HCT116 (cell line): ENCODE data around the gene ENTHD1. TPM values are rescaled to one million over a fixed set of nuclear protein-coding genes. Genes with fewer than 3 reads are reported as not detected.

ENCODE experiments used
- ATAC-seq: fragments of 200-7000 bp; cut with Tn5 transposase; 2 replicates; pipeline ENCODE4 v1.9.1; 2020; ENCODE audit warnings: mild to moderate bottlenecking, moderate library complexity
- BruUV-seq: library from RNA; stranded (reverse); fragments of 400-500 nt; replicated peaks from 2 replicates; lab custom pipeline; 2021; lab: Mats Ljungman, UMichigan
- CTCF ChIA-PET: fragments of 300-600 bp; sonication (Branson Sonifier 250); formaldehyde crosslinking; loops from one replicate; lab custom pipeline; 2021; ENCODE audit warnings: antibody characterized with exemption; lab: Charles Lee
- POLR2A ChIA-PET: fragments of 300-600, 350-600 bp; sonication (Branson Sonifier 250); formaldehyde crosslinking; loops from one replicate; lab custom pipeline; 2021; ENCODE audit warnings: antibody characterized with exemption; lab: Charles Lee
- RAD21 ChIA-PET, 2 experiments: fragments of 300-600 bp; sonication (Branson Sonifier 250); formaldehyde crosslinking; loops; one replicate each; lab custom pipeline; 2023; ENCODE audit warnings: low total read pairs in 2 of 2; ENCODE audit not compliant: uncharacterized antibody in 2 of 2, unreplicated experiment in 2 of 2, low non-redundant PET in 1 of 2; lab: Charles Lee
- DNase-seq: peaks from one replicate; pipeline ENCODE4 v3.0.0-alpha.2; 2010; ENCODE audit warnings: low read depth, low spot score
- H2AFZ ChIP-seq: fragments of 200-600 bp; shearing (Covaris generic), sonication (generic); 2 replicates; pipeline ENCODE4 v1.6.1; 2017; ENCODE audit warnings: low read depth, mixed run types, mixed read lengths, antibody characterized with exemption, low read length; ENCODE audit not compliant: poor library complexity, severe bottlenecking
- H3K27ac ChIP-seq: 2 replicates; pipeline ENCODE4 v1.5.1; 2012; ENCODE audit warnings: low read depth, low read length
- H3K27me3 ChIP-seq: fragments of 200-600 bp; sonication (generic); 2 replicates; pipeline ENCODE4 v1.6.1; 2016; ENCODE audit warnings: mixed run types, low read length, mixed read lengths; ENCODE audit not compliant: insufficient read depth
- H3K36me3 ChIP-seq, 2 experiments: fragments of 200-500 bp in 1 of 2; fragments of 200-600 bp in 1 of 2; sonication (Bioruptor generic) in 1 of 2; sonication (generic) in 1 of 2; 2 replicates each; pipeline versions ENCODE4 v1.5.1 to v1.6.1; 2014 to 2016; ENCODE audit warnings: low read length in 2 of 2, inconsistent platforms in 1 of 2, mixed read lengths in 1 of 2, mixed run types in 1 of 2; ENCODE audit not compliant: insufficient read depth in 2 of 2, control insufficient read depth in 1 of 2
- H3K4me1 ChIP-seq, 2 experiments: fragments of 200-600 bp in 1 of 2; sonication (generic) in 1 of 2; 2 replicates each; pipeline versions ENCODE4 v1.5.1 to v1.6.1; 2012 to 2017; ENCODE audit warnings: low read length in 2 of 2, inconsistent platforms in 1 of 2, mild to moderate bottlenecking in 1 of 2, mixed read lengths in 1 of 2, mixed run types in 1 of 2, moderate library complexity in 1 of 2; ENCODE audit not compliant: insufficient read depth in 2 of 2, control insufficient read depth in 1 of 2
- H3K4me2 ChIP-seq: fragments of 200-600 bp; sonication (generic); 2 replicates; pipeline ENCODE4 v1.6.1; 2017; ENCODE audit warnings: mixed run types, low read length, mixed read lengths
- H3K4me3 ChIP-seq, 2 experiments: fragments of 200-600 bp in 1 of 2; sonication (generic) in 1 of 2; replicated peaks in 1 of 2; 2 replicates each; pipeline ENCODE4 v1.5.1; 2011 to 2016; ENCODE audit warnings: low read length in 2 of 2, control low read depth in 1 of 2, low read depth in 1 of 2, mild to moderate bottlenecking in 1 of 2, mixed read lengths in 1 of 2, mixed run types in 1 of 2
- H3K79me2 ChIP-seq: fragments of 200-600 bp; sonication (generic); 2 replicates; pipeline ENCODE4 v1.6.1; 2017; ENCODE audit warnings: mild to moderate bottlenecking, mixed run types, low read length, moderate library complexity, mixed read lengths; ENCODE audit not compliant: insufficient read depth
- H3K9ac ChIP-seq: fragments of 200-600 bp; sonication (generic); 2 replicates; pipeline ENCODE4 v1.6.1; 2016; ENCODE audit warnings: low read length, mixed read lengths
- H3K9me2 ChIP-seq: fragments of 200-600 bp; sonication (generic), shearing (Covaris generic); 2 replicates; pipeline ENCODE4 v1.6.1; 2017; ENCODE audit warnings: mixed run types, mild to moderate bottlenecking, moderate library complexity; ENCODE audit not compliant: insufficient read depth
- H3K9me3 ChIP-seq, 2 experiments: fragments of 200-500 bp in 1 of 2; fragments of 200-600 bp in 1 of 2; sonication (Bioruptor generic) in 1 of 2; sonication (generic) in 1 of 2; 2 replicates each; pipeline ENCODE4 v1.6.1; 2014 to 2017; ENCODE audit warnings: low read length in 2 of 2, mixed read lengths in 2 of 2, inconsistent platforms in 1 of 2, low read depth in 1 of 2, mild to moderate bottlenecking in 1 of 2, mixed run types in 1 of 2, moderate library complexity in 1 of 2; ENCODE audit not compliant: control insufficient read depth in 1 of 2, insufficient read depth in 1 of 2
- H4K20me1 ChIP-seq: fragments of 200-600 bp; sonication (generic), shearing (Covaris generic); 2 replicates; pipeline ENCODE4 v1.6.1; 2017; ENCODE audit warnings: mixed run types, mild to moderate bottlenecking, moderate library complexity; ENCODE audit not compliant: insufficient read depth
- CBX3 ChIP-seq: IDR thresholded peaks from 2 replicates; pipeline ENCODE4 v1.6.1; 2012; ENCODE audit warnings: low read depth
- CTCF ChIP-seq, 3 experiments: fragments of 200-600 bp in 1 of 3; sonication (generic) in 1 of 3; IDR thresholded peaks in 2 of 3; conservative IDR thresholded peaks in 1 of 3; 2 replicates each; pipeline ENCODE4 v1.5.1; 2012 to 2017; ENCODE audit warnings: low read depth in 2 of 3, low read length in 2 of 3, antibody characterized with exemption in 1 of 3, borderline replicate concordance in 1 of 3, control low read depth in 1 of 3, mild to moderate bottlenecking in 1 of 3, mixed read lengths in 1 of 3, mixed run types in 1 of 3, moderate library complexity in 1 of 3; ENCODE audit not compliant: insufficient read depth in 1 of 3
- EZH2phosphoT487 ChIP-seq: fragments of 200-600 bp; IDR thresholded peaks from 2 replicates; pipeline ENCODE4 v1.6.1; 2018; ENCODE audit warnings: antibody characterized with exemption, borderline replicate concordance
- JUND ChIP-seq: IDR thresholded peaks from 2 replicates; pipeline ENCODE4 v1.6.1; 2012
- SIN3A ChIP-seq: IDR thresholded peaks from 2 replicates; pipeline ENCODE4 v1.6.1; 2012; ENCODE audit warnings: low read depth
- ZBTB33 ChIP-seq: IDR thresholded peaks from 2 replicates; pipeline ENCODE4 v1.6.1; 2011; ENCODE audit warnings: mild to moderate bottlenecking, low read length, moderate library complexity; ENCODE audit not compliant: insufficient replicate concordance; ENCODE audit errors: extremely low read depth
- intact Hi-C: fragments of 100-400 bp; cut with micrococcal nuclease; formaldehyde crosslinking; loops from 2 replicates; pipeline ENCODE4 v1.10.0; 2022
- total RNA-seq: library from RNA; stranded (reverse); gene quantifications from one replicate; pipeline ENCODE4 v1.2.1, GENCODE V29; 2021; ENCODE audit not compliant: unreplicated experiment

Gene ENTHD1
- total RNA-seq, 1 experiment from 2014 or later = not detected

GRCh38 chr22:39746600-39747262, 146.8 kb downstream of the ENTHD1 start:
- Histone ChIP-seq H3K36me3 (no peaks in the 10 kb centered on the region), H3K4me2 (no peak overlapping the region), H3K27me3 (peaks cover 31% of the 10 kb centered on the region), H3K9ac (no peak overlapping the region), H3K27ac (no peak overlapping the region), H4K20me1 (no peaks in the 10 kb centered on the region), H3K9me2 (no peaks in the 10 kb centered on the region), H3K9me3 (no peaks in the 10 kb centered on the region), H2AFZ (no peak overlapping the region), H3K79me2 (no peaks in the 10 kb centered on the region), H3K4me3 (no peak overlapping the region), H3K4me1 (no peaks in the 10 kb centered on the region)
- intact Hi-C loops = no loop called here
- POLR2A ChIA-PET = no interaction called here
- no peak for DNase-seq
- RAD21 ChIA-PET = no interaction called here
- TF ChIP-seq ZBTB33 = no peak
- no peak for TF ChIP-seq EZH2phosphoT487
- no peak for TF ChIP-seq JUND
- no peak for TF ChIP-seq CTCF (IDR thresholded peaks at IDR 0.05 in 2 of 3, conservative IDR thresholded peaks at IDR 0.05 in 1 of 3; ENCODE audit: borderline replicate concordance in 1 of 3, insufficient read depth in 1 of 3, low read depth in 2 of 3, low read length in 2 of 3)
- no peak for TF ChIP-seq SIN3A
- TF ChIP-seq CBX3 = no peak
- no peak for ATAC-seq
- no TSS peak for BruUV-seq
- CTCF ChIA-PET = no interaction called here
